H1 (cell line): ENCODE data around the gene ZNF8. TPM values are rescaled to one million over a fixed set of nuclear protein-coding genes. Genes with fewer than 3 reads are reported as not detected.
A peak's percentile ranks its signal among the peaks of the same experiment; 100 is the strongest.

Experiments used
- ASH2L ChIP-seq: fragments of 200-600, 300-600 bp; sonication (generic); IDR thresholded peaks from one replicate; pipeline ENCODE4 v1.7.1; 2017; ENCODE audit warnings: low read length
- CTCF ChIP-seq, 3 experiments: IDR thresholded peaks; 1 replicate in 2 of 3; 2 replicates in 1 of 3; pipeline versions ENCODE4 v1.5.1 to v1.6.1; 2011; ENCODE audit warnings: low read length in 3 of 3, mild to moderate bottlenecking in 3 of 3, inconsistent platforms in 2 of 3, low read depth in 1 of 3, moderate library complexity in 1 of 3; ENCODE audit not compliant: insufficient read depth in 1 of 3; ENCODE audit errors: control extremely low read depth in 1 of 3
- HDAC2 ChIP-seq, 2 experiments: fragments of 300-600 bp in 1 of 2; sonication (generic) in 1 of 2; IDR thresholded peaks; 2 replicates each; pipeline ENCODE4 v1.6.1; 2011 to 2012; ENCODE audit warnings: low read depth in 2 of 2, low read length in 2 of 2, mild to moderate bottlenecking in 2 of 2, moderate library complexity in 2 of 2, borderline replicate concordance in 1 of 2, inconsistent platforms in 1 of 2
- KDM1A ChIP-seq: fragments of 200-600, 300-600 bp; sonication (generic); IDR thresholded peaks from 2 replicates; pipeline ENCODE4 v1.7.1; 2016; ENCODE audit warnings: mild to moderate bottlenecking, low read length, borderline replicate concordance
- PHF8 ChIP-seq: fragments of 200-600 bp; sonication (generic); conservative IDR thresholded peaks from 2 replicates; pipeline ENCODE4 v1.7.1; 2012; ENCODE audit warnings: low read depth, mild to moderate bottlenecking, inconsistent platforms, low read length, moderate library complexity
- POLR2AphosphoS5 ChIP-seq: IDR thresholded peaks from 2 replicates; pipeline ENCODE4 v1.6.1; 2011; ENCODE audit warnings: low read depth, low read length
- RAD21 ChIP-seq, 2 experiments: IDR thresholded peaks in 1 of 2; conservative IDR thresholded peaks in 1 of 2; 2 replicates each; pipeline ENCODE4 v1.6.1; 2011; ENCODE audit warnings: low read depth in 2 of 2, low read length in 2 of 2, improper control_type of control experiment in 1 of 2, inconsistent platforms in 1 of 2, mild to moderate bottlenecking in 1 of 2, moderate library complexity in 1 of 2
- RNF2 ChIP-seq: fragments of 200-900, 300-1000 bp; sonication (generic); IDR thresholded peaks from 2 replicates; pipeline ENCODE4 v1.7.1; 2016; ENCODE audit warnings: borderline replicate concordance, low read depth, mild to moderate bottlenecking, antibody characterized with exemption, low read length; ENCODE audit not compliant: poor library complexity, severe bottlenecking; ENCODE audit errors: missing control alignments
- TEAD4 ChIP-seq: IDR thresholded peaks from 2 replicates; pipeline ENCODE4 v1.6.1; 2012; ENCODE audit warnings: low read depth, low read length, inconsistent platforms, mixed read lengths
- polyA plus RNA-seq, 7 experiments: library from polyadenylated mRNA; depleted of rRNA in 3 of 7; stranded (reverse) in 5 of 7; unstranded in 2 of 7; fragments of >200 nt in 5 of 7; fragments of 200-250 nt in 2 of 7; gene quantifications; 1 replicate in 5 of 7; 2 replicates in 1 of 7; 4 replicates in 1 of 7; pipeline versions ENCODE4 v1.2.1 to v1.2.3, GENCODE V29; 2011 to 2013; ENCODE audit warnings: missing spikeins in 2 of 7, mixed read lengths in 2 of 7
- total RNA-seq: library from RNA; stranded (reverse); fragmentation: NEBNext Ultra II Directional; extraction: Animal tissue kit (Norgen Biotek cat#: 25700); gene quantifications from 2 replicates; pipeline ENCODE4 v1.2.1, GENCODE V29; 2021

Gene ZNF8
- total and polyA plus RNA-seq, 2 of the 8 experiments (the other 6 are each of a cell fraction or from before 2014, with no cell fraction given) = 9.2 to 21.5 TPM

GRCh38 chr19:58305065-58305931, 26.5 kb downstream of the ZNF8 start, which contains the start of gene ERVK3-1 (continued):
- TF ChIP-seq CTCF (IDR thresholded peaks at IDR 0.05; ENCODE audit: control extremely low read depth in 1 of 3, insufficient read depth in 1 of 3, low read depth in 1 of 3, low read length in 3 of 3) (no peak), KDM1A (no peak), PHF8 (peak; percentile 96), HDAC2 (IDR thresholded peaks at IDR 0.05; ENCODE audit: borderline replicate concordance in 1 of 2, low read depth in 2 of 2, low read length in 2 of 2) (peak in 1 of 2 experiments; percentile 72; a peak in 1 of 4 replicates), ASH2L (peak; percentile 80), TEAD4 (no peak), RNF2 (no peak), POLR2AphosphoS5 (peak; percentile 76), RAD21 (IDR thresholded peaks at IDR 0.05 in 1 of 2, conservative IDR thresholded peaks at IDR 0.05 in 1 of 2; ENCODE audit: low read depth in 2 of 2, low read length in 2 of 2) (no peak)
